GM19372 (cell line): Measurements from ENCODE around the gene ACKR3.
A peak's percentile ranks its signal among the peaks of the same experiment; 100 is the strongest.

Experiments
- ATAC-seq: cut with Tn5 transposase; IDR thresholded peaks from one replicate; pipeline ENCODE4 v1.9.1; 2021; ENCODE audit warnings: mild to moderate bottlenecking, low read depth, moderate library complexity; ENCODE audit not compliant: unreplicated experiment

The ACKR3 gene

DNA sequence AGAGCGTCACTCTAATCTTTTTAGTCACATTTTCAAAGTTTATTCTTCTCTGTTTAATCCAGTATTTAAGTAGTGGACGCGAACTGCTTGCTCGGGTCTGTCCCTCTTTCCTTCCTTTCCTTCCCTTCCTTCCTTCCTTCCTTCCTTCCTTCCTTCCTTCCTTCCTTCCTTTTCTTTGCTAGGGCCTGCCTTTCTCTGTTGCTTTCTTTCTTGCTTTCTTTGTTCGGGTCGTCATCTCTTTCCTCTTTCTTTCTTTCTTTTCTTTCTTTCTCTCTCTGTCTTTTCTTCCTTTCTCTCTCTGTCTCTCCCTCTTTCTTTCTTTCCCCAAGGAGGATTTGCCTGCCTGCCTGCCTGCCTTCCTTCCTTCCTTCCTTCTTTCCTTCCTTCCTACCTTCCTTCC lies 3.0 kb upstream of the ACKR3 start:
- ATAC-seq = no peak

- peak; percentile 39 for ATAC-seq
Observed at GRCh38 chr2:236568068-236568921, 1.3 kb upstream of the ACKR3 start.

DNA sequence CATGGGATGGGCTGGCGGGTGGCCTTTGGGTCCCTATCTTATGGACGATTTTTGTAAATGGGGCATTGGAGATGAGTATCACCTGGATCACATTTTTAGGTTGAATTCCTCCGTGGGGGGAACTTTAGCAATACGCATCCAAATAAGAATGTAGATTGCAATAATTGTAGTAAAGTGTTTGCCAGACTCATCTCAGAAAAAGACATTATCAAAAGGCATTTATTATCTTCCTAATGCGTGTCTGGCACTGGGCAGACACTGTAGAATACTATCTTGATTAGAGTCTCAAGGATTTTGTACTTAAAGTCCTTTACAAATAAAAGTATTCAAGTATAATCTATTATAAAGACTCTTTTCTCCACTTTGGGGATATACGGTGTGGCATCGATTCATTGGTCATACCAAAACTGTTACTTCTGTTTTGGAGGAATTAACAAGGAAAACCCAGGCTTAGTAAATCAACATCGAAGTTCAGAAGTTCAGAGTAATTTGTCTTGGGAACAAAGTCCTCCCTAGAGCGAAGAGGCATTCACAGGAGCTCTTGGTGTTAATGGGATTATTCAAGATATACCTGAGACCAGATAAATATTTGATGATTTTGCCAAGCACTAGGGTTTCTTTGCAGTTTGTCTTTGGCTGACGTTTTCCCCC lies 578 bp upstream of the ACKR3 start:
- ATAC-seq = no peak

GRCh38 chr2:236570081-236570868 lies 650 bp downstream of the ACKR3 start:
- ATAC-seq = peak; percentile 37

- ATAC-seq = no peak
Observed at GRCh38 chr2:236571145-236571544, 1.5 kb downstream of the ACKR3 start.

GRCh38 chr2:236572482-236572881 lies 2.9 kb downstream of the ACKR3 start:
- no peak for ATAC-seq

GRCh38 chr2:236573066-236573929 lies 3.7 kb downstream of the ACKR3 start:
- ATAC-seq = no peak

DNA sequence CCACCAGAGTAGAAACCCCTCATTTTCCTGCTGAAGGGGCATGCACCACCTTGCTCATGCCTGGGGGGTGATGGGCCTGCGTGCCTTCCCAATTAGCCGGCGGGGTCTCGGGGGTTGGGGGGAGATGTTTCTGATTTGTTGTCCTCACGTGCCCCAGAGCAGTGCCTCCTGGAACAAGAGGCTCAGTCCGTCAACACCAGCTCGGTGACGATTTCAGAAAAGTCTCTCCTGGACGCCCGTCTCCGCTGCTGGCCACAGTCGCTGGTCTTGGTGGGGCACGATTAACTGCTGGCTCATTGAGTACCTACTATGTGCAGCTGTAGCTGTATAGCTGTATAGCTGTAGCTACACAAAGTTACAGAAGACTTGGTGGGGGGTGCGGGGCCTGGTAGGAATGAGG lies 4.4 kb downstream of the ACKR3 start:
- ATAC-seq = no peak

DNA sequence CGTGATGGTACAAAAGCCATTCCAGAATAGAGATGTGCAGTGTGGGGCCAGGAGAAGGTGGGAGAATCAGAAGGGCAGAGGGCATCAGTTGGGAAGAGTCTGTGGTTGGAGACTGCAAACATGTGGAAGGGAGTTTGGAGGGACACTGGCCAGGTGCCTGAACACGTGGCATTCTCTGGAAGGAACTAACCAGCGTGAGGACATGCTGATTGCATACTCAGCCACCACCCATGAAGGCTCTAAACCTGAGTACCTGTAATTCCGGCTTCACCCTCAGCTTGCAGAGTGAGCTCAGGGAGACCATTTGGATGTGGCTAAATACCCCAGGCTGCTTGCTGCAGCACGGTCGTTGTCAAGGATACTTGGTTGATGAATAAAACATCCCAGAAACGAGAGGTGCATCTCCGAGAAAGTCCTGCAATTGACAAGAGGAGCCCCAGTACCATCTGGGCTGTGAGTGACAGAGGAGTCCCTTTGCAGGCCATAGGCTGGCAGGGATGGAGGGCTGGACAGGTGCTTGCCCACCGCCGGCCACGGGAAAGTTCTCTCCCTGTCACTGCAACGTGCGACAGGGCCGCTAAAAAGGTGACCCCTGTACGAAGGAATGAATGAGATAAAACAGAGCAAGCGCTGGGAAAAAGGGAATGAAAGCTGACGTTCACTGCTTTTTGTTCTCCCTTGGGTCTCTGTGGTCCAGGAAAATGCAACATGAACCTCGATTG lies 5.0 kb downstream of the ACKR3 start:
- no peak for ATAC-seq

DNA sequence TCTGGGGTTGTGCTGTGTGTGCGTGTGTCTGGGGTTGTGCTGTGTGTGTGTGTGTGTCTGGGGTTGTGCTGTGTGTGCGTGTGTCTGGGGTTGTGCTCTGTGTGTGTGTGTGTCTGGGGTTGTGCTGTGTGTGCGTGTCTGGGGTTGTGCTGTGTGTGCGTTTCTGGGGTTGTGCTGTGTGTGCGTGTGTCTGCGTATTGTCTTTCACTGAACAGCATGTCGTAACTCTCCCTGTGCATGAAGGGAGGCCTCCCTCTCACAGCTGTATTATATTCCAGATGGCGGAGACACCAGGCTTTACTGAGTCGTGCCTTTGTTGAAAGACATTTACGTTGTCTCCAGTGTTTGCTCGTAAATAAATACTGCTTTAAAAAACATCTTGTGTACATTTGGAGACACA lies 5.9 kb downstream of the ACKR3 start:
- no peak for ATAC-seq

GRCh38 chr2:236576087-236576486 lies 6.5 kb downstream of the ACKR3 start:
- ATAC-seq = no peak

DNA sequence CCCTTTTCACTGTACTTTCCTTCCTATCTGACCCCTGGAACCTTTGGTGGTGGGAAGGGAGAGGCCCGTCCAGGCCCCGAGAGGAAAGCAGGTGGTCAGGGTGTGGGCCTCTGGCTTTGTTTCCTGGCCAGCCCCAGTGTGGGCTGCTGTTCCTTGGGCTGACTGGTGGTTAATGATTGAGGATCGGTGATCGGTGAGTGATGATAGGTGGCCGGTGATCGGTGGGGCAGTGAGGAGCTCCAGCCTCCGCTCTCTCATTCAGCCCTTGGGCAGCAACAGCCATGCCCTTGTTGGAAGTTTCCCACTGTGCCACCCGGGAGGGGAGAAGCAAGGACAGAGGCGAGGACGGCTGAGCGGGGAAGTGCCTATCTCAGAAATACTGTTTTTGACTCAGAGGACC lies 7.3 kb downstream of the ACKR3 start:
- no peak for ATAC-seq

GRCh38 chr2:236577481-236578410 lies 8.1 kb downstream of the ACKR3 start:
- ATAC-seq = no peak

DNA sequence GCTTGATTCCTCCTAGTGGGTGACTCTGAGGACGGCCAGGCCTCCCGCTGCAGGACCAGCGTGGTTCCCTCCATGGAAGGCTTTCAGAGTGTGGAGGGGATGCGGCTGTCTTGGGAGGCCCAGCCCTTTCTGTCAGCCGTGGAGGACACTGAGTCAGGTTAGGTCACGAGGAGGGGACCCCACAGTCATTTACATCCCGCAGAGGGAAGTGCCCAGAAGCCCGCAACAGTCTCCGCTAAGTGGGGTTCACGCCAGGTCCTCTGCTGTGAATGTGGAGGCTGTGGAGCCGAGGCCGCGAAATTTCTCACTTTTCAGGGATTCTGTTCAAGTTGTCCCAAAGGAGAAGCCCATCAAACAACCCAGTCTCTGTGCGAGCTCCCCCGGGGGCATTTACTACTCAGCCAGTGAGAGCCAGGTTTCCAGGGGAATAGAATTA lies 8.8 kb downstream of the ACKR3 start:
- ATAC-seq = no peak

DNA sequence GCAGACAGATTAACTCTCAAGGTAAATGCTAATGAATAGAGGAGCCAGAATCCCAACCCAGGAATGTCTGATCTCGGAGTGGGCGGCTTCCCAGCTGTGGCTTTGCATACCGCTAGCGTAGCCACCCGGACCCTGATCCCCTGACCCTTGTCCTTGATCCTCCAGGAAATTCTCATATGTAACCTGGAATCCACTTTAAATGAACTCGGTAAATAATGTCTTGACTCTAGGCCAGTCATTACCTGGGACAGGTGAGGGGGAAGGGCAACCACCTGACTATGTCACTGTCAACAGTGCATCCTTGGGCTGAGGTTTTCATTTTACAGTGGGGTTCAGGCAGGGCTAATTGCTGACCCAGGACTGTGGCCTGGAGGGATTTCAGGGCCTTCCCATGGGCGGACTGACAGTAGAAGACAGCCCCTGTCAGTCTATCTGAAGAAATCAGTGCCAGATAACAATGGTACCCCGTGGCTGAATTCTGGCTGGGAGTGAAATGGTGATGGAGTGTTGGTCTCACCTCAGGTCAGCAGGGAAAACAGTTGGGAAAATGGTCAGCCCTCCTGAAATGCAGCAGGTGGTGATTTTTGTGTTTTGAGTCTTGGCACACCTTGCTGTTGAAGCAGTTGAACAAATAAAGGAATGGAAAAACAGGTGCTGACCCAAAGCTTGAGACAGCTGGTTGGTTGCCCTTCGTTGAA lies 9.6 kb downstream of the ACKR3 start:
- ATAC-seq = no peak

GRCh38 chr2:236579746-236580315 lies 10.2 kb downstream of the ACKR3 start:
- ATAC-seq = no peak

GRCh38 chr2:236580746-236581355 lies 11.2 kb downstream of the ACKR3 start:
- ATAC-seq = no peak
